Transverse colon (tissue), 4 donors: ENCODE results near the gene PGLYRP2. TPM values are rescaled to one million over a fixed set of nuclear protein-coding genes. Genes with fewer than 3 reads are reported as not detected.

Experiments
- DNase-seq: peaks from one replicate; pipeline ENCODE4 v3.0.0-alpha.2; 2019
- H3K27ac ChIP-seq, 4 donors: fragments of 200-600 bp; sonication (generic); 2 replicates each; pipeline ENCODE4 v1.5.1; 2016 to 2018; ENCODE audit warnings: inconsistent platforms in 4 of 4
- H3K27me3 ChIP-seq: fragments of 200-600 bp; sonication (generic); 2 replicates; pipeline ENCODE4 v1.5.1; 2017; ENCODE audit warnings: inconsistent platforms
- H3K36me3 ChIP-seq, 4 donors: fragments of 200-600 bp; sonication (generic); 2 replicates each; pipeline ENCODE4 v1.5.1; 2017 to 2019; ENCODE audit warnings: inconsistent platforms in 4 of 4
- H3K4me1 ChIP-seq, 4 donors: fragments of 200-600 bp; sonication (generic); 2 replicates each; pipeline ENCODE4 v1.5.1; 2017 to 2020; ENCODE audit warnings: inconsistent platforms in 4 of 4
- H3K4me3 ChIP-seq, 4 donors: fragments of 200-600 bp; sonication (generic); 1 replicate in 1 of 4; 2 replicates in 3 of 4; pipeline versions ENCODE4 v1.5.1 to v1.6.1; 2017 to 2019; ENCODE audit warnings: inconsistent platforms in 4 of 4
- H3K9me3 ChIP-seq, 2 donors: fragments of 200-600 bp; sonication (generic); 2 replicates each; pipeline ENCODE4 v1.5.1; 2017 to 2019; ENCODE audit warnings: inconsistent platforms in 2 of 2
- EP300 ChIP-seq: sonication (generic); formaldehyde crosslinking; IDR thresholded peaks from one replicate; pipeline ENCODE4 v1.6.1; 2017; ENCODE audit warnings: antibody characterized with exemption, low read depth
- POLR2A ChIP-seq: fragments of 450-650 bp; IDR thresholded peaks from one replicate; pipeline ENCODE4 v1.6.1; 2016; ENCODE audit warnings: antibody characterized with exemption, mild to moderate bottlenecking, moderate library complexity
- POLR2AphosphoS5 ChIP-seq, 3 donors: sonication (generic); formaldehyde crosslinking; IDR thresholded peaks; one replicate each; pipeline ENCODE4 v1.6.1; 2016; ENCODE audit warnings: antibody characterized with exemption in 3 of 3
- WGBS, 2 donors: methylation state at CpG; one replicate each; pipeline ENCODE4 v1.1.5; 2018; ENCODE audit warnings: low coverage in 1 of 2; 5-methylcytosine and 5-hydroxymethylcytosine counted together
- in situ Hi-C, 4 donors: fragments of 200-750 bp; cut with MboI; loops; one replicate each; pipeline versions ENCODE4 v1.15.0 to v1.15.1; 2017; ENCODE audit warnings: low sequenced_read_pairs in 3 of 4, low pct_ligation_motif_present in 1 of 4, low pct_unique_long_range_greater_than_20kb in 1 of 4
- intact Hi-C: fragments of 100-400 bp; cut with DNase I; formaldehyde crosslinking; loops from one replicate; pipeline ENCODE4 v1.15.1; 2023; ENCODE audit warnings: low total_unique reads
- total RNA-seq, 4 donors: library from RNA; depleted of rRNA; stranded (reverse); fragments of >200 nt; gene quantifications; one replicate each; pipeline ENCODE4 v1.1.0, GENCODE V29; 2016
- TF ChIP-seq, protein P1 (sequence below), 5 experiments: fragments of 200-600 bp in 3 of 5; fragments of 450-650 bp in 2 of 5; sonication (generic) in 3 of 5; IDR thresholded peaks; 1 replicate in 2 of 5; 2 replicates in 3 of 5; pipeline ENCODE4 v1.5.1; 2016 to 2017; ENCODE audit warnings: antibody characterized with exemption in 5 of 5, inconsistent platforms in 3 of 5, mild to moderate bottlenecking in 2 of 5, moderate library complexity in 1 of 5

Gene PGLYRP2
- total RNA-seq, 4 donors from 2014 or later = not detected

DNA sequence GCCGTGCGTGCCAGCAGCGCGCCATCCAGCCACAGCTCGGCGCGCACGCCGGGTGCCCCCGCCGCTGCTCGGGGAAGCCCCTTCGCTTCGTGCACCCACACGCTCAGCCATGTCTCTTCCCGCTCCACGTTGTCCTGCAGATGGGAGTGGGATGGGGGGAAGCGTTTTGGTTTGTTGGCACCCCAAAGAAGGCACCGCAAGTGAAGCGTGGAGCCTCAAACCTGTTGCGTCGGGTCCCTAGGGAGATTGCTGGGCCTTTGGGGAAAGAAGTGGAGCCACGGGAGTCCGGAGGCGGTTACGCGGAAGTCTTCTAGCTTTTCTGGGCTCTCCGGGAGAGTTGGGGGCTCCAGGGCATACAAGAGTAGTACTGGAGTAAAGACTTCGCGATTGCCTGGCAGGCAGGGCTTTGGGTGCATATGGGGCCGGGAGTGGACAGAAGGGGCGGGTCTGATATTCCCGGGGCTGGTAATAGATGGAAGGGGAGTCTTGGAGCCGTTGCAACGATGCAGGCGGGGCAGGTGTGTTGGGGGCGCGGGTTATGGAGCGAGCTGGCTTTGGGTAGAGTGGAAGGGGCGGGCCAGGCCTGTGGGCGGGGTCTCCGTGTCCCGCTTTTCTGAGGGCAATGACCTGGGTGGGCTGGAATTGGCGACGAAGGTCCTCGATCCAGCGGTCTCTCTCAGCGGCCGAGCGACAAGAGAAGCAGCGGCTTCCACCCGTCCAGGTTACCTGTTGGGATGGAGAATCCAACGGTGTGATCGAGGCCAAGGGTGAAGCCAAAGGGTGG is 21.4 kb downstream of the PGLYRP2 start:
- Histone ChIP-seq H3K27ac (no peak overlapping the region), H3K4me3 (no peak overlapping the region), H3K27me3 (peaks cover 54% of the 10 kb centered on the region), H3K36me3 (no peaks in the 10 kb centered on the region), H3K9me3 (no peaks in the 10 kb centered on the region), H3K4me1 (peaks cover 0 to 16% (median 13%) of the 10 kb centered on the region in 4 donors)
- intact Hi-C loops (no loop called here), in situ Hi-C loops (no loop called here)
- TF ChIP-seq POLR2A (no peak), EP300 (no peak), POLR2AphosphoS5 (IDR thresholded peaks at IDR 0.05) (no peak)
- TF ChIP-seq, protein P1, sequence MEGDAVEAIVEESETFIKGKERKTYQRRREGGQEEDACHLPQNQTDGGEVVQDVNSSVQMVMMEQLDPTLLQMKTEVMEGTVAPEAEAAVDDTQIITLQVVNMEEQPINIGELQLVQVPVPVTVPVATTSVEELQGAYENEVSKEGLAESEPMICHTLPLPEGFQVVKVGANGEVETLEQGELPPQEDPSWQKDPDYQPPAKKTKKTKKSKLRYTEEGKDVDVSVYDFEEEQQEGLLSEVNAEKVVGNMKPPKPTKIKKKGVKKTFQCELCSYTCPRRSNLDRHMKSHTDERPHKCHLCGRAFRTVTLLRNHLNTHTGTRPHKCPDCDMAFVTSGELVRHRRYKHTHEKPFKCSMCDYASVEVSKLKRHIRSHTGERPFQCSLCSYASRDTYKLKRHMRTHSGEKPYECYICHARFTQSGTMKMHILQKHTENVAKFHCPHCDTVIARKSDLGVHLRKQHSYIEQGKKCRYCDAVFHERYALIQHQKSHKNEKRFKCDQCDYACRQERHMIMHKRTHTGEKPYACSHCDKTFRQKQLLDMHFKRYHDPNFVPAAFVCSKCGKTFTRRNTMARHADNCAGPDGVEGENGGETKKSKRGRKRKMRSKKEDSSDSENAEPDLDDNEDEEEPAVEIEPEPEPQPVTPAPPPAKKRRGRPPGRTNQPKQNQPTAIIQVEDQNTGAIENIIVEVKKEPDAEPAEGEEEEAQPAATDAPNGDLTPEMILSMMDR (IDR thresholded peaks at IDR 0.05) = no peak
- 27 to 48% methylated on average over 3 to 44 of the region's 54 CpGs for WGBS, 2 donors
- no peak for DNase-seq

DNA sequence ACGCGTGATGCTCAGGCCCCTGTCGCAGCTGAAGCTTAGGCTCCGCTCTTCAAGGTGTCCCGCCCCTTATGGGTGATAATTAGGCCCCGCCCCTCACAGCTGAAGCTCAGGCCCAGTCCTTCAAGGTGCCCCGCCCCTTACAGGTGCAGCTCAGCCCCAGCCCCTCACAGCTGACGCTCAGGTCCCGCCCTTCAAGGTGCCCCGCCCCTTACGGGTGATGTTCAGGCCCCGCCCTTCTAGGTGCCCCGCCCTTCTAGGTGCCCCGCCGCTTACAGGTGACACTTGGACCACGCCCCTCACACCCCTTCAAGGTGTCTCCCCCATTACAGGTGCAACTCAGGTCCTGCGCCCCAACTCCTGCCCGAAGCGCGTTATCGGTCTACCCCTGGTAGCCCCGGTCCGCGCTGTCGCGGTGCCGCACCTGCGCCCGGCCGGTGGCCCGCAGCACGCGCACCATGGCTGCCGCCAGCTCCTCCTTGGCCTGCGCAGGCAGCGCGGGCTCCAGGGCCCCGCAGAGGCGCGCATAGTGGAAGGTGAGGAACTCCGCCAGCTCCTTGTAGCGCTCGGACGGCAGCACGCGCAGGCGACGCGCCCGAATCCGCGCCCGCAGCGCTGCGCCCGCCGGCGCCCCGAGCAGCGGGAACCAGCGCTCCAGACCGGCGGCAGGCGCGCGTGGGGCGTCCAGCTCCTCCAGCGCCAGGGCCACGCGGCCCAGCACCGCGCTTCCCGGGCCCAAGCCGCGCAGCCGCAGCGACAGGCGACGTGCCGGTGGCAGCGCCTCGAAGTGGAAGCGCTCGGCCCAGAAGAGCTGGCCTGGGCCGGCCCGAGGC is 22.2 kb downstream of the PGLYRP2 start:
- no peak for DNase-seq
- WGBS, 2 donors = 47% methylated on average over 52 of the region's 86 CpGs; no CpG with 5 or more reads in 1 of the 2 donors
- intact Hi-C loops (no loop called here), in situ Hi-C loops (no loop called here)
- peaks cover 0 to 21% (median 18%) of the 10 kb centered on the region in 4 donors for H3K4me1 ChIP-seq
- TF ChIP-seq POLR2AphosphoS5 (IDR thresholded peaks at IDR 0.05) = no peak
- TF ChIP-seq POLR2A = no peak
- TF ChIP-seq, protein P1 (IDR thresholded peaks at IDR 0.05) = no peak
- TF ChIP-seq EP300 = no peak
- H3K36me3 ChIP-seq = no peaks in the 10 kb centered on the region
- H3K27ac ChIP-seq = no peak overlapping the region
- H3K4me3 ChIP-seq = peak overlapping the region in 2 of 4 donors; percentile 11 to 21
- peaks cover 54% of the 10 kb centered on the region for H3K27me3 ChIP-seq
- H3K9me3 ChIP-seq = no peaks in the 10 kb centered on the region

DNA sequence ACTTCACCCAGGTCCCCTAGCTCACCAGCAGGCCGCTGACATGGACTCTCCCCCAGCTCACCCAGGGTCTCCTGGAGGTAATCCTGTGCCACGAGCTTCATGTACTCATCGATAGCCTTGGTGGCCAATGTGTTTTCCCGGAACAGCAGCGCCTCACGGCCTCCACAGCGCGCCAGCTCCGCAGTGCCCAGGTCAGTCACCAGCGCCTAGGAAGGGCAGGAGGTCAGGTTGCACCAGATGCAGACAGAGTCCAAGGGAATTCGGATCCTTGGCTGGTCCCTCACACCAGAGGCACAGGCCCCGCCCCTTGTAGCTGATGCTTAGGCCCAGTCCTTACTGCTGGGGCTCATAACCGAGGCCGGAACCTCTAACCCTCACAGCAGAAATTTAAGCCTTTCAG is 22.9 kb downstream of the PGLYRP2 start:
- Histone ChIP-seq H3K27ac (no peak overlapping the region), H3K27me3 (peaks cover 54% of the 10 kb centered on the region), H3K36me3 (no peaks in the 10 kb centered on the region), H3K9me3 (no peaks in the 10 kb centered on the region), H3K4me1 (peaks cover 0 to 21% (median 18%) of the 10 kb centered on the region in 4 donors), H3K4me3 (no peak overlapping the region)
- intact Hi-C loops = no loop called here
- 42% methylated on average over 13 of the region's 14 CpGs; no CpG with 5 or more reads in 1 of the 2 donors for WGBS, 2 donors
- DNase-seq = no peak
- in situ Hi-C loops = no loop called here
- TF ChIP-seq POLR2A = no peak
- no peak for TF ChIP-seq POLR2AphosphoS5 (IDR thresholded peaks at IDR 0.05)
- TF ChIP-seq, protein P1 (IDR thresholded peaks at IDR 0.05) = no peak
- TF ChIP-seq EP300 = no peak

DNA sequence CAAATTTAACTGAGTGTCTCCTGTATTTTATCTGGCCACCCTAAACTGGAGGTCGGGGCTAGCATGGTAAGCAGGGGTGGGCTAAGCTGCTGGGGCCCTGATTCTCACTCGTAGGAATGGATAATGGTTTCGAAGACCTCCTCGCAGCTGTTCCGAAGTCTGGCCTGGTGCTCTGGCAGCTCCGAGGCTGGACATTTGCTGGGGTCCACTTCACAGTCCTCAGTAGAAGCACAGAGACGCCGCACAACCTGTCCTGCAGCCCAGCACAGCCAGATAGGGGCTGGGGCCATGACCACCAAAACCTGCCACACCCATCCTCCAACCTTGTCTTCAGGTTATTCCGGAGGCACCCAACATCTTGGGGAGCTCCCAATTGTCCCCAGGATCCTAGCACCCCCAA is 23.3 kb downstream of the PGLYRP2 start:
- no peak overlapping the region for H3K27ac ChIP-seq
- in situ Hi-C loops = no loop called here
- H3K36me3 ChIP-seq = no peaks in the 10 kb centered on the region
- 92% methylated on average over 9 of the region's 9 CpGs; no CpG with 5 or more reads in 1 of the 2 donors for WGBS, 2 donors
- H3K27me3 ChIP-seq = peaks cover 54% of the 10 kb centered on the region
- intact Hi-C loops = no loop called here
- no peak for DNase-seq
- TF ChIP-seq, protein P1 (IDR thresholded peaks at IDR 0.05) = no peak
- TF ChIP-seq POLR2AphosphoS5 (IDR thresholded peaks at IDR 0.05) (no peak), EP300 (no peak), POLR2A (no peak)
- no peaks in the 10 kb centered on the region for H3K9me3 ChIP-seq
- no peak overlapping the region for H3K4me3 ChIP-seq
- peaks cover 0 to 21% (median 18%) of the 10 kb centered on the region in 4 donors for H3K4me1 ChIP-seq
